ENCODE measurements around the gene HYCC1.
"Not testable (repeated sequence)": the region's sequence is repeated elsewhere in the genome, so short reads cannot be mapped to it uniquely, and the experiment has no call there.

The HYCC1 gene

GRCh38 chr7:22983257-22983855 lies 30.6 kb downstream of the HYCC1 start:
- DNase-seq, result no peak

GRCh38 chr7:22980422-22980821 lies 33.5 kb downstream of the HYCC1 start:
- DNase-seq, result no peak

- DNase-seq, result no peak
These were observed 34.1 kb downstream of the HYCC1 start for GRCh38 chr7:22979861-22980260.

- no peak for DNase-seq
These were observed 34.7 kb downstream of the HYCC1 start for GRCh38 chr7:22979251-22979650.

GRCh38 chr7:22974636-22975035 lies 39.3 kb downstream of the HYCC1 start:
- not testable (repeated sequence) for DNase-seq

- no peak for DNase-seq
These were observed 41.7 kb downstream of the HYCC1 start for GRCh38 chr7:22972207-22972606.

GRCh38 chr7:22969010-22969431 lies 44.9 kb downstream of the HYCC1 start:
- DNase-seq, result no peak
